ENCODE results near the gene VMO1.
"Not testable (repeated sequence)": the region's sequence is repeated elsewhere in the genome, so short reads cannot be mapped to it uniquely, and the experiment has no call there.

Gene VMO1, protein sequence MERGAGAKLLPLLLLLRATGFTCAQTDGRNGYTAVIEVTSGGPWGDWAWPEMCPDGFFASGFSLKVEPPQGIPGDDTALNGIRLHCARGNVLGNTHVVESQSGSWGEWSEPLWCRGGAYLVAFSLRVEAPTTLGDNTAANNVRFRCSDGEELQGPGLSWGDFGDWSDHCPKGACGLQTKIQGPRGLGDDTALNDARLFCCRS

GRCh38 chr17:4786106-4786511, at the start of gene VMO1:
TSS of gene VMO1 (minus strand) at chr17:4786364. CDS start at chr17:4786352, 12 bp downstream.
- no peak for DNase-seq

DNA sequence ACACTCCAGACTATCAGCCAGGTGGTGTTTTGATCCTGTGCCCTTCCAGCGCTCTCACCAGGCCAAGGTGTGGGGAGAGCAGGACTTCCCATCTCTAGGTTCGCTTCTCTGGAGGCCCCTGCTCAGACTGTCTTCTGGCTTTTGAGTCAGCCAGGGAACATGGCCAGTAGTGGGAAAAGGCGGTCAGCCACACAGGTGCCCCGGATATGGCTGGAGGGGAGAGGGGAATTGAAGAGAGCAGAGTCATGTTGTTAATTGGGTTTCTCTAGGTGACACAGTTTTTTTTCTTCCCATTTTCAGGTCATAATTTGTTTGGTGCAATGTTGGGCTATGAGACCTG, 48.5 kb upstream of the VMO1 start:
- no peak for DNase-seq

GRCh38 chr17:4833941-4834680, 47.9 kb upstream of the VMO1 start:
- DNase-seq, result no peak

DNA sequence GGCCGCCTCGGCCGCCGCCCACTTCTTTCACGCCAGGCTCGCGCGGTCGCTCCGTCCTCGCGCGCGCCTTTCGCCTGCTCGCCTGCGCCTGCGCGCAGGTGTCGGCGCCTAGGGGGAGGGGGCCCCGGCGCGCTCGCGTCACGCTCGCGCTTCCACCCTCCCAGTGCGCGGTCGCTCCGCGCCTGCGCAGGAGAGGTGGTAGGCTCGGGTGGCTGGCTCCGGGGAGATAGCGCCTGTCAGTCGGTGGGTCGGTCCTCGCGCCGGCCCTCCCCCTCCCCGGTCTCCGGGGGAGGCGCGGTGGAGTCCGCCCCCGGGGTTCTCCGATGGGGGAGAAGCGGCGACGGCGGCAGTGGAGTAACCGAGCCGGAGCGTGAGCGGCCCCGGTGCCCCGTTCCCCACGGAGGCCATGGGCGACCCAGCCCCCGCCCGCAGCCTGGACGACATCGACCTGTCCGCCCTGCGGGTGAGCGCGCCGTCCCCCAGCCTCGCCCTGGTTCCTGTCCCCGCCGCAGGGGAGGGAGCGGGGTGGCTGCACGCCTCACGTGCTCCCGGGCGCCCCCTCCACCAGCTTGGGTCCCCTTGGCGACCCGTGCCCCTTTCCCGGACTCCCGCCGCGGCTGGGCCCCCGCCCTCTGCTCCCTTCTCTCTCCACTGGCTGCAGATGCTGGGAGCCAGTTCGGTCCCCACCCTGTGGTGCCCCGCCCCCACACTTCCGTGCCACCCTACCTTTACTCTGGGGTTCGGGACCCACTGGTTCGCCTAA, 47.2 kb upstream of the VMO1 start, which contains the start of gene MINK1:
TSS of gene MINK1 (plus strand) at position 163 of the 763 bp plus-strand sequence. CDS start at position 407, 244 bp downstream.
- peak; percentile 85 for DNase-seq

GRCh38 chr17:4832829-4833177, 46.6 kb upstream of the VMO1 start:
- not testable (repeated sequence) for DNase-seq

DNA sequence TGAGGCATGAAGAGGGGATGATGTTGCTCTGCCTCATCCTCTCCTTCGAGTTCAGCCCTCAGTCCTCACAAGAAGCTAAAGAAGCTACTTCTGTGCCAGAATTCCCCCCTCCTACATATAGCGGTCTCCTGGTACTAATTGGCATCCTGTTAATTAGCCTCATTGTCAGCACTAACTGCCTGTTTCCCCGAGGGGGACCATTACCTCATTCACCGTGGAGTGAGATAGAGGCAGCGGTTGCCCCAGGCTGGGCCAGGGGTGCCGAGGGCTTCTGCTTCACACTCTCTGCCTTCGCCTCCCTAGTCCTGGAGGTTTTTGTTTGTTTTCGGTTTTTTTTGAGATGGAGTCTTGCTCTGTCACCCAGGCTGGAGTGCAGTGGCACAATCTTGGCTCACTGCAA, 41.2 kb upstream of the VMO1 start:
- DNase-seq, result no peak

DNA sequence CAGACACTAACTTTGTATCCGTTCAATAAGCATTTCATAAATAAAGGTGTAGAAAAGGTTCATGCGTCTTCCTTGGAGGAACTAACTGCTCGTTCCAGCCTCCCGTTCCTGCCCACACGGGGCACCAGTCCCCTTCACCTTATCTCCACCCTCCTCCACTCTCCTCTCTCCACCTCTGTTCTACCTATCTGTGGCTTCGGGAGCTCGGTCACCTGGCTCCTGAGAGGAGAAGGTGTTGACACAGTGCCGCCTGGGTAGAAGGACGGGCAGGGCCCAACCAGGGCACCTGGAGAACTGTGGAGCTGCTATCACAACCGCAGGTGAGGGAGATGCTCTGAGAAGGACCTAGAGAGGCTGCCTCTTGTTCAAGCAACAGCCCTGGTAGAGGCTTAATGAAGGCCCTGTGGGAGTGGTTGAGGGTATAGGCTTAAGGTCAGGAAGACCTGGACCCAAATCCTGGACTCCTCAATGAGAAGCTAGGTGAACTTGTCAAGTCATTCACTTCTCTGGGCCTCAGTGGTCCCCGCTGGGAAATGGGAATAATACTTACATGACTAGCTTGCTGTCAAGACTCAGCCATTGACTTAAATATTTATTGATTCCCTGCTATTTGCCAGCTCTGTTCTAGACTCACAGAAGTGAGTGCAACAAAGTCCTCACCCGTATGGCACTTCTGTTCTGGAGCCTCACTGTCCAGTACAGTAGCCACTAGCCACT, 37.4 kb upstream of the VMO1 start:
- no peak for DNase-seq

DNA sequence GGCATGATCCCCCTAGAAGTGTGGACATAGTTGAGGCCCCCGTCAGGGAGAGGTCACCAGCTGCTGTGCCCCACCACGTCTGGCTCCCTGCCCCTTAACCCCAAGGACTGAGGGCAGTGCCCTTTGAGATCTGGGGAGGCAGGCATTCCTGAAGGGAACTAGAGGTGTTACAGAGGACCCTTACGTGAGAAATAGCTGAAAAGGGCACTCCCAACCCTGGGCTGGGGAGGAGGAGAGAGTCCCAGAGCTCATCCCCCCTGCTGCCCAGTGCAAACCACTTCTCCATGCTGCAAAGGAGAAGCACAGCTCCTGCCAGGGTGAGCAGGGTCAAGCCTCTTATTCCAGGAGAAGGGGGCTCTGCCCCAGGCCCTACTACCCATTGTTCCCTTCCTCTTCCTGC, 36.7 kb upstream of the VMO1 start:
- no peak for DNase-seq

DNA sequence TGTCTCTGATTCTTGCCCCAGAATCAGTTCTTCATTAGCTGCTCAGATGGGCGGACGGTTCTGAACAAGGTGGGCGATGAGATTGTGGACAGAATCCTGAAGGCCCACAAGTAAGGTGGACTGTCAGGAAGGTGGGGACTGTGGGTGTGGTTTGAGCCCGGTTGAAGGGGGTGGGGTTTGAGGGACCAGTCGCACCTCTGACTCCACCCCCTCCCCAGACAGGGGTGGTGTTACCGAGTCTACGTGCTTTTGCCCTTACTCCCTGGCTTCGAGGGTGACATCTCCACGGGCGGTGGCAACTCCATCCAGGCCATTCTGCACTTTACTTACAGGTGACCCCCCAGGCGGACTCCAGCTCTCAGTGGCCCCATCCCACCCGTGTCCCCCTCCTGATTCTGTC, 32.1 kb upstream of the VMO1 start:
- DNase-seq, result no peak

DNA sequence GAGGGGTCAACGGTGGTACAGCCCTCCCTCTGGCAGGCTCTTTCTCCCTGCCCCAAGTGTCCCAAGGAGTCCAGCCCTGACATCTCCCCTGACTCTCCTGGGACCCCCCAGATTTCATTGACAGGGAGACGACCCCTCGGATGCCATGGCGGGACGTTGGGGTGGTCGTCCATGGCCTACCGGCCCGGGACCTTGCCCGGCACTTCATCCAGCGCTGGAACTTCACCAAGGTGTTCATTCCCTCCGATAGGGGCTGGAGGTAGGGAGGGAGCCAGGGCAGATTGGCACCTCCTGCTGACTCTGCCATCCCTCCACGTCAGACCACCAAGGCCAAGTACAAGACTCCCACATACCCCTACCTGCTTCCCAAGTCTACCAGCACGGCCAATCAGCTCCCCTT, 30.7 kb upstream of the VMO1 start:
- no peak for DNase-seq

GRCh38 chr17:4815043-4815675, 29.0 kb upstream of the VMO1 start:
- no peak for DNase-seq

GRCh38 chr17:4812690-4813089, 26.5 kb upstream of the VMO1 start:
- DNase-seq, result no peak

- no peak for DNase-seq
These were observed 25.3 kb upstream of the VMO1 start for GRCh38 chr17:4811471-4811870.

GRCh38 chr17:4810696-4811290, 24.6 kb upstream of the VMO1 start:
- DNase-seq, result no peak

DNA sequence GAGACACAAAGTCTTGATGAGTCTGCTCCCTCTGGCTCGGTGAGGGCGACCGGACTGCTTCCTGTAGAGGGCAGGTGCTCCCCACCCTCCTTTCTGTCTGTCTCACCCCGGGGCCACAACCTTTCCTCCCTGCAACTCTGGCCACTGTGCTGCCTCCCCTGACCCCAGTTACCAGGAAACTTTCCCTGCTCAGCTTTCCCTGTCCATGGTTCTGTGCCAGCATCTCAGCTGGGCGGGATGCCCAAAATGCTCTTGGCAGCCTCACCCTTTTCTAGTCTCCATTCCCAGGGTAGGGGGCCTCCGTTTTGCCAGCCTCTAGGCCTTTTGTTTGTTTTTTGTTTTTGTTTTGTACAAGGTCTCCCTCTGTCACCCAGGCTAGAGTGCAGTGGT, 22.2 kb upstream of the VMO1 start:
- no peak for DNase-seq

GRCh38 chr17:4807605-4808377, 21.6 kb upstream of the VMO1 start:
- DNase-seq, result no peak

DNA sequence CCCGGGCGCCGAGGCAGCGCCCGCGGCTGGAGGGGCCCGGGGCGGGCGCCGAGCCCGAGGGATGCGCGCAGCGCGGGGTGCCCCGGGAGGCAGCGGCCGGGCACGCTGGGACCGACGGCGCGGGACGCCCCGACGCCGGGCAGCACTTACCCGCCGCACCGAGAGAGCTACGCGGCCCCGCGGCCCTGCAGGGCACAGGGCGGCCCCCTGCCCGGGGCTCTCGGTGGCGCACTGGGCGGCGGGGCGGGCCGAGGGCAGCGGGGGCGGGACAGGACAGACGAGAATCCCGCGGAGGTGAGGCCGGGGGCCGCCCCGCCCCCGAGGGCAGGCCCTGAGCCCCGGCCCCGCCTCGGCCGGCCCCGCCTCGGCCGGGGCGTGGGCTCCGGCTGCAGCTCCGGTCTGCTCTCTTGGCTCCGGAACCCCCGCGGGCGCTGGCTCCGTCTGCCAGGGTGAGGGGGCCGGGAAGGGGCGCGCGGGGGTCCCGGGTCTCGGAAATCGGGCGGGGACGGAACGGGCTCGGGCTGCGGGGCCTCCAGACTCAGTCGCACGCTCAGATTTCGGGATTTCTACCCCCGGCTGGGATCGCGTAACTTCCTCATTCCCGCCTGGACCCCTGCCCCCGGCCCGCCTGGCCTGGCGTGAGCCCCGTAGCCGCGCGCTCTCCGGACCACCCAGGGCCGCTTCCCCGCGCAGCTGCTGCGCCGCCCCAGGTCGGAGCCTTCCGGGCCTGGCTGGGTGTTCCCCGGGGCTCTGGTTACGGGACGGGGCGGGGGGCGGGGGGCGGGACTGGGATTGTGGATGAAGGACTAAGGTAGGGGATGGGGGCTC, 20.8 kb upstream of the VMO1 start, which contains the start of gene PLD2:
TSS of gene PLD2 (plus strand) at position 376 of the 828 bp plus-strand sequence. CDS start 621 bp downstream, outside the sequence.
- DNase-seq, result peak; percentile 92

GRCh38 chr17:4806456-4806776, 20.3 kb upstream of the VMO1 start:
- DNase-seq, result no peak

DNA sequence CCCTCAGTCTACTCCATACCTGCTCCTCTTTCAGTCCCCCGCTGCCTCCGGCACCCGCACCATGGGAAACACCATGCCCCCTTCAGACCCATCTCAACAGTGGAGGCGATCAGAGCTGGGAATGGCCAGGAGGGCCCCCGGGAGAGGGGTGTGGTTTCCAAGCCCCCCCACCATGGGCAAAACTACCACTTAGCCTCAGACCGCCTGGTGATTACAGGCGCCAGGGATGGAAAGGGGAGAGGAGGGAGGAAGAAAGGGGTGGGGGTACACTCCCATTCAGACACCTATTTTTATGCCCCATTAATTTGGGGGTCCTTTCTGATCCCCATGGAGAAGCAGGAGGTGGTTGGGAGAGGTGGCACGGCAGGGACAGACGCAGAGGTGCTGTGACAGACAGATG, 16.1 kb upstream of the VMO1 start, which contains the start of gene C17orf114:
TSS of gene C17orf114 (minus strand) at position 101 of the 400 bp plus-strand sequence.
- no peak for DNase-seq

- no peak for DNase-seq
These were observed 14.5 kb upstream of the VMO1 start for GRCh38 chr17:4800462-4801196.
